ENCODE measurements around the gene FSIP1. TPM values are rescaled to one million over a fixed set of nuclear protein-coding genes. Genes with fewer than 3 reads are reported as not detected.

The FSIP1 gene
- total RNA-seq, 1 donor from 2014 or later: 0.71 TPM

GRCh38 chr15:39672666-39673065 lies 110.0 kb downstream of the FSIP1 start:
- H3K36me3 ChIP-seq (ENCODE audit: control insufficient read depth, insufficient read depth, low read length): no peaks in the 10 kb centered on the region
- H3K27me3 ChIP-seq (ENCODE audit: control insufficient read depth, insufficient read depth, low read length): no peaks in the 10 kb centered on the region
- no peak for TF ChIP-seq CTCF (IDR thresholded peaks at IDR 0.05; ENCODE audit: insufficient read depth, low read length, poor library complexity, severe bottlenecking)
- DNase-seq (ENCODE audit: low read depth): no peak
- no peak overlapping the region for H3K4me3 ChIP-seq (ENCODE audit: low read depth, low read length)

- no peak for TF ChIP-seq CTCF (IDR thresholded peaks at IDR 0.05; ENCODE audit: insufficient read depth, low read length, poor library complexity, severe bottlenecking)
- H3K36me3 ChIP-seq (ENCODE audit: control insufficient read depth, insufficient read depth, low read length): no peaks in the 10 kb centered on the region
- no peaks in the 10 kb centered on the region for H3K27me3 ChIP-seq (ENCODE audit: control insufficient read depth, insufficient read depth, low read length)
- H3K4me3 ChIP-seq (ENCODE audit: low read depth, low read length): no peak overlapping the region
- DNase-seq (ENCODE audit: low read depth): no peak
Measured at GRCh38 chr15:39672184-39672583, 110.5 kb downstream of the FSIP1 start.

GRCh38 chr15:39670687-39671086 lies 112.0 kb downstream of the FSIP1 start:
- no peak for DNase-seq (ENCODE audit: low read depth)
- no peak overlapping the region for H3K4me3 ChIP-seq (ENCODE audit: low read depth, low read length)

GRCh38 chr15:39669661-39670060 lies 113.0 kb downstream of the FSIP1 start:
- Histone ChIP-seq H3K36me3 (ENCODE audit: control insufficient read depth, insufficient read depth, low read length) (no peaks in the 10 kb centered on the region), H3K27me3 (ENCODE audit: control insufficient read depth, insufficient read depth, low read length) (no peaks in the 10 kb centered on the region), H3K4me3 (ENCODE audit: low read depth, low read length) (no peak overlapping the region)
- TF ChIP-seq CTCF (IDR thresholded peaks at IDR 0.05; ENCODE audit: insufficient read depth, low read length, poor library complexity, severe bottlenecking): no peak
- DNase-seq (ENCODE audit: low read depth): no peak

More at GRCh38 chr15:39670687-39671086, 112.0 kb downstream of the FSIP1 start:
- Histone ChIP-seq H3K36me3 (ENCODE audit: control insufficient read depth, insufficient read depth, low read length) (no peaks in the 10 kb centered on the region), H3K27me3 (ENCODE audit: control insufficient read depth, insufficient read depth, low read length) (no peaks in the 10 kb centered on the region)
- TF ChIP-seq CTCF (IDR thresholded peaks at IDR 0.05; ENCODE audit: insufficient read depth, low read length, poor library complexity, severe bottlenecking): no peak

GRCh38 chr15:39669241-39669640 lies 113.4 kb downstream of the FSIP1 start:
- no peak for DNase-seq (ENCODE audit: low read depth)
- Histone ChIP-seq H3K36me3 (ENCODE audit: control insufficient read depth, insufficient read depth, low read length) (no peaks in the 10 kb centered on the region), H3K4me3 (ENCODE audit: low read depth, low read length) (no peak overlapping the region), H3K27me3 (ENCODE audit: control insufficient read depth, insufficient read depth, low read length) (no peaks in the 10 kb centered on the region)
- TF ChIP-seq CTCF (IDR thresholded peaks at IDR 0.05; ENCODE audit: insufficient read depth, low read length, poor library complexity, severe bottlenecking): no peak

GRCh38 chr15:39668457-39668856 lies 114.2 kb downstream of the FSIP1 start:
- no peak for TF ChIP-seq CTCF (IDR thresholded peaks at IDR 0.05; ENCODE audit: insufficient read depth, low read length, poor library complexity, severe bottlenecking)
- Histone ChIP-seq H3K4me3 (ENCODE audit: low read depth, low read length) (no peak overlapping the region), H3K36me3 (ENCODE audit: control insufficient read depth, insufficient read depth, low read length) (no peaks in the 10 kb centered on the region), H3K27me3 (ENCODE audit: control insufficient read depth, insufficient read depth, low read length) (no peaks in the 10 kb centered on the region)
- no peak for DNase-seq (ENCODE audit: low read depth)

Measured in kidney epithelial cell (primary cell).